Measurements from ENCODE around the gene PRRT3. TPM values are rescaled to one million over a fixed set of nuclear protein-coding genes. Genes with fewer than 3 reads are reported as not detected.

PRRT3 gene
- total and polyA plus RNA-seq, 2 of the 13 experiments (the other 11 are each of a cell fraction or from before 2014, with no cell fraction given), result 0.22 to 0.44 TPM

DNA sequence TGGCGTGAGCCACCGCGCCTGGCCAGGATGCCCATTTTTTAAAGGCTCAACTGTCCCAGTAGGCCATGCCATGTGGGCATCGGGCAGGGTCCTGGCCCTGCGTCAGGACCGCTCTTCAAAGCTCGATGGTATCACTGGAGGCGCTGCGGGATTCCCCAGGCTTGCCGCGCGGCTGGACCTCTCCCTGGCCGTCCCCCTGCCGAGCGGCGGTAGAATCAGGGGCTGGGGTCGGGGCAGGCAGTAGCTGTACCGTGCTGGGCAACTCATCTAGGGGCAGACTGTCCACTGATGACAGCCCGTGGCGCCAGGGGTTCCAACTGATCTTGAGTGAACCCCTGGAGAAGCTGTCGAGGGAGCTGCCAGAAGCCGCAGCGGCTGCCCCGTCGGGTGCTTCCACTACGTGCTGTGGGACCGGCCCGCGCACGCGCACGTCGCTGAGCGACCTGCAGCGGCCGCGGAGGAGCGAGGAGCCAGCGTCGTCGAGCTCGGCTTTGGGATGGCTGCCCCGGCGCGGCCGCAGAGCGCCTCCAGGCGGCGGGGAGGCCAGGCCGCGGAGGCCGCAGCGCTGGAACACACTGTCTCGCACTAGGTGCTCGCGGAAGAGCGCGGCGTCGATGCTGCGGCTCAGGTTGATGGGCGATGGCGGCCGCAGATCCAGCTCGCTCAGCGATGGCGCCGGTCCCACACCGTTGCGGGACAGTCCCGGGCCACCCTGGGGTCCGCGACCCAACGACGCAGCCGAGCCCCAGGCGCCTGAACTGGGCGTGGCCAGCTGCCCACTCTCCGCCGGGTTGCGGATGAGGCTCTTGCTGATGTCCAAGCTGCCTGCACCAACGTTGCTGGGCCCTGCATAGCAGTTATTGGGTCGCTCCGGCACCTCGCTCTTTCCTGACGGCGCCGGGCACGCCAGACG is 5.8 kb downstream of the PRRT3 start (continued):
- peak; percentile 37; the same call in 1 of the 2 replicates for TF ChIP-seq ZNF235 (CRISPR knock-in tag; IDR thresholded peaks at IDR 0.05; ENCODE audit: borderline replicate concordance)
- TF ChIP-seq ZNF687 (CRISPR knock-in tag; IDR thresholded peaks at IDR 0.05), result peak; percentile 88
- peak; percentile 56 for TF ChIP-seq HDAC1 (CRISPR knock-in tag; IDR thresholded peaks at IDR 0.05)
- TF ChIP-seq KAT2B (IDR thresholded peaks at IDR 0.05; ENCODE audit: borderline replicate concordance, low read depth, low read length), result no peak
- no peak for TF ChIP-seq ZNF615 (CRISPR knock-in tag; IDR thresholded peaks at IDR 0.05; ENCODE audit: borderline replicate concordance)
- TF ChIP-seq, protein P1, sequence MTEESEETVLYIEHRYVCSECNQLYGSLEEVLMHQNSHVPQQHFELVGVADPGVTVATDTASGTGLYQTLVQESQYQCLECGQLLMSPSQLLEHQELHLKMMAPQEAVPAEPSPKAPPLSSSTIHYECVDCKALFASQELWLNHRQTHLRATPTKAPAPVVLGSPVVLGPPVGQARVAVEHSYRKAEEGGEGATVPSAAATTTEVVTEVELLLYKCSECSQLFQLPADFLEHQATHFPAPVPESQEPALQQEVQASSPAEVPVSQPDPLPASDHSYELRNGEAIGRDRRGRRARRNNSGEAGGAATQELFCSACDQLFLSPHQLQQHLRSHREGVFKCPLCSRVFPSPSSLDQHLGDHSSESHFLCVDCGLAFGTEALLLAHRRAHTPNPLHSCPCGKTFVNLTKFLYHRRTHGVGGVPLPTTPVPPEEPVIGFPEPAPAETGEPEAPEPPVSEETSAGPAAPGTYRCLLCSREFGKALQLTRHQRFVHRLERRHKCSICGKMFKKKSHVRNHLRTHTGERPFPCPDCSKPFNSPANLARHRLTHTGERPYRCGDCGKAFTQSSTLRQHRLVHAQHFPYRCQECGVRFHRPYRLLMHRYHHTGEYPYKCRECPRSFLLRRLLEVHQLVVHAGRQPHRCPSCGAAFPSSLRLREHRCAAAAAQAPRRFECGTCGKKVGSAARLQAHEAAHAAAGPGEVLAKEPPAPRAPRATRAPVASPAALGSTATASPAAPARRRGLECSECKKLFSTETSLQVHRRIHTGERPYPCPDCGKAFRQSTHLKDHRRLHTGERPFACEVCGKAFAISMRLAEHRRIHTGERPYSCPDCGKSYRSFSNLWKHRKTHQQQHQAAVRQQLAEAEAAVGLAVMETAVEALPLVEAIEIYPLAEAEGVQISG (CRISPR knock-in tag; IDR thresholded peaks at IDR 0.05), result peak; percentile 99
- TF ChIP-seq, protein P2, sequence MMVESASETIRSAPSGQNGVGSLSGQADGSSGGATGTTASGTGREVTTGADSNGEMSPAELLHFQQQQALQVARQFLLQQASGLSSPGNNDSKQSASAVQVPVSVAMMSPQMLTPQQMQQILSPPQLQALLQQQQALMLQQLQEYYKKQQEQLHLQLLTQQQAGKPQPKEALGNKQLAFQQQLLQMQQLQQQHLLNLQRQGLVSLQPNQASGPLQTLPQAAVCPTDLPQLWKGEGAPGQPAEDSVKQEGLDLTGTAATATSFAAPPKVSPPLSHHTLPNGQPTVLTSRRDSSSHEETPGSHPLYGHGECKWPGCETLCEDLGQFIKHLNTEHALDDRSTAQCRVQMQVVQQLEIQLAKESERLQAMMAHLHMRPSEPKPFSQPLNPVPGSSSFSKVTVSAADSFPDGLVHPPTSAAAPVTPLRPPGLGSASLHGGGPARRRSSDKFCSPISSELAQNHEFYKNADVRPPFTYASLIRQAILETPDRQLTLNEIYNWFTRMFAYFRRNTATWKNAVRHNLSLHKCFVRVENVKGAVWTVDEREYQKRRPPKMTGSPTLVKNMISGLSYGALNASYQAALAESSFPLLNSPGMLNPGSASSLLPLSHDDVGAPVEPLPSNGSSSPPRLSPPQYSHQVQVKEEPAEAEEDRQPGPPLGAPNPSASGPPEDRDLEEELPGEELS (CRISPR knock-in tag; IDR thresholded peaks at IDR 0.05), result peak; percentile 28; the same call in 1 of the 2 replicates
- TF ChIP-seq CREM (IDR thresholded peaks at IDR 0.05), result no peak
- TF ChIP-seq CREM (CRISPR knock-in tag; IDR thresholded peaks at IDR 0.05), result no peak; the same call in 1 of the 2 replicates
- no peak for TF ChIP-seq PAWR (CRISPR knock-in tag; IDR thresholded peaks at IDR 0.05; ENCODE audit: borderline replicate concordance)
- peak; percentile 43; the same call in 1 of the 2 replicates for TF ChIP-seq BHLHE40 (IDR thresholded peaks at IDR 0.05; ENCODE audit: low read length)
- 0 out of 2 replicates have a peak, but pooled peaks have one; percentile 20 for TF ChIP-seq CSRNP1 (CRISPR knock-in tag; IDR thresholded peaks at IDR 0.05)
- peak; percentile 73 for TF ChIP-seq TAF1 (CRISPR knock-in tag; IDR thresholded peaks at IDR 0.05)
- TF ChIP-seq ZNF121 (CRISPR knock-in tag; IDR thresholded peaks at IDR 0.05), result peak; percentile 85
- TF ChIP-seq HHEX (CRISPR knock-in tag; IDR thresholded peaks at IDR 0.05), result no peak
- TF ChIP-seq ZNF792 (CRISPR knock-in tag; IDR thresholded peaks at IDR 0.05), result peak; percentile 84; the same call in 1 of the 2 replicates
- TF ChIP-seq ZNF17 (CRISPR knock-in tag; IDR thresholded peaks at IDR 0.05), result no peak

Data from HepG2 (cell line).